Neural progenitor cell (in vitro differentiated cells): ENCODE measurements around the gene NPTX1. TPM values are rescaled to one million over a fixed set of nuclear protein-coding genes. Genes with fewer than 3 reads are reported as not detected.

ENCODE experiments used
- DNase-seq: peaks from one replicate; pipeline ENCODE4 v3.0.0-alpha.2; 2016; ENCODE audit warnings: low spot score
- H2AFZ ChIP-seq: fragments of 200-600 bp; sonication (generic); replicated peaks from 2 replicates; pipeline ENCODE4 v1.6.1; 2016; ENCODE audit warnings: antibody characterized with exemption
- H3F3A ChIP-seq: fragments of 200-600 bp; sonication (generic); 2 replicates; pipeline ENCODE4 v1.6.1; 2016; ENCODE audit warnings: antibody characterized with exemption, low read depth
- H3K27ac ChIP-seq: fragments of 200-600 bp; sonication (generic); 2 replicates; pipeline ENCODE4 v1.5.1; 2016; ENCODE audit warnings: mild to moderate bottlenecking
- H3K27me3 ChIP-seq: fragments of 200-600 bp; sonication (generic); 2 replicates; pipeline ENCODE4 v1.6.1; 2016; ENCODE audit warnings: mild to moderate bottlenecking, moderate library complexity
- H3K36me3 ChIP-seq: fragments of 200-600 bp; sonication (generic); 2 replicates; pipeline ENCODE4 v1.5.1; 2016
- H3K4me1 ChIP-seq: fragments of 200-600 bp; sonication (generic); 2 replicates; pipeline ENCODE4 v1.6.1; 2016; ENCODE audit warnings: mixed run types
- H3K4me2 ChIP-seq: fragments of 200-600 bp; sonication (generic); 2 replicates; pipeline ENCODE4 v1.6.1; 2016
- H3K4me3 ChIP-seq: fragments of 200-600 bp; sonication (generic); 2 replicates; pipeline ENCODE4 v1.5.1; 2016
- H3K79me2 ChIP-seq: fragments of 200-600 bp; sonication (generic); 2 replicates; pipeline ENCODE4 v1.6.1; 2016; ENCODE audit warnings: low read depth
- H3K9ac ChIP-seq: fragments of 200-600 bp; sonication (generic); 2 replicates; pipeline ENCODE4 v1.6.1; 2016
- H3K9me3 ChIP-seq: fragments of 200-600 bp; sonication (generic); 2 replicates; pipeline ENCODE4 v1.5.1; 2016; ENCODE audit warnings: low read depth
- H4K20me1 ChIP-seq: fragments of 200-600 bp; sonication (generic); 2 replicates; pipeline ENCODE4 v1.6.1; 2016; ENCODE audit warnings: low read depth
- H3K27ac Mint-ChIP-seq: 3 replicates; pipeline ENCODE4 v1.8.0; 2021; ENCODE audit warnings: mixed read lengths
- H3K27me3 Mint-ChIP-seq: 2 replicates; pipeline ENCODE4 v1.8.0; 2022; ENCODE audit warnings: low read depth, mild to moderate bottlenecking, inconsistent platforms, moderate library complexity, mixed read lengths; ENCODE audit not compliant: insufficient read depth
- H3K36me3 Mint-ChIP-seq: 3 replicates; pipeline ENCODE4 v1.8.0; 2021; ENCODE audit warnings: mixed read lengths
- H3K4me1 Mint-ChIP-seq: 3 replicates; pipeline ENCODE4 v1.8.0; 2021; ENCODE audit warnings: mixed read lengths
- H3K4me3 Mint-ChIP-seq: 3 replicates; pipeline ENCODE4 v1.8.0; 2021; ENCODE audit warnings: mild to moderate bottlenecking, moderate library complexity, mixed read lengths
- H3K9me3 Mint-ChIP-seq: 3 replicates; pipeline ENCODE4 v1.8.0; 2020; ENCODE audit warnings: mixed read lengths
- EZH2 ChIP-seq: fragments of 200-600 bp; sonication (generic); IDR thresholded peaks from 2 replicates; pipeline ENCODE4 v1.6.1; 2017; ENCODE audit warnings: antibody characterized with exemption, mild to moderate bottlenecking, moderate library complexity
- EZH2phosphoT487 ChIP-seq: fragments of 200-600 bp; sonication (generic); IDR thresholded peaks from 2 replicates; pipeline ENCODE4 v1.6.1; 2017; ENCODE audit warnings: antibody characterized with exemption
- total RNA-seq: library from RNA; depleted of rRNA; stranded (reverse); fragments of >200 nt; gene quantifications from 2 replicates; pipeline ENCODE4 v1.2.3, GENCODE V29; 2015; ENCODE audit warnings: low replicate concordance
- TF ChIP-seq, protein P1 (sequence below): fragments of 200-600 bp; sonication (generic); IDR thresholded peaks from 2 replicates; pipeline ENCODE4 v1.5.1; 2017; ENCODE audit warnings: antibody characterized with exemption, mild to moderate bottlenecking

NPTX1 gene
- total RNA-seq, 1 donor from 2014 or later: 2.6 TPM

DNA sequence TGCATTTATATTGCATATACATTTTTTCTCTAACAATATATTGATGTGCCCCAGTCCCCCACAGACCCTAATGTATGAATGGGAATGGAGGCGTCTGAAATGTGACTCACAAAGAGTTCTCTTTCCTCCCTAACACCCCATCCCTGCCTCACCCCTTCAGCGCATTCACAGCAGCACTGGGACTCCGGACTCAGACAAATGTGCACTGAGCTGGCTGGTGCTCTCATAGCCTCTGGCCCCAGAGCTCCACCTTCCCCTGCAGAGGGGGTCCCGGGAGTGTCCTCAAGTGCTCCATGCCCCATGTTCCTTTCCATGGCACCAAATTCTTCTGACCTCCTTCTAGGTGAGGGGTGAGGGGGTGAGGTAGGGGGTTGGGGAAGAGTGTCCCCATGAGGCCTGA is 20.6 kb downstream of the NPTX1 start:
- Histone ChIP-seq H3K9me3 (no peaks in the 10 kb centered on the region), H3K27ac (no peak overlapping the region), H3F3A (peaks cover 23% of the 10 kb centered on the region), H3K9ac (no peak overlapping the region), H3K79me2 (no peaks in the 10 kb centered on the region), H3K27me3 (peaks cover 52% of the 10 kb centered on the region), H3K36me3 (no peaks in the 10 kb centered on the region), H2AFZ (no peak overlapping the region), H4K20me1 (no peaks in the 10 kb centered on the region), H3K4me1 (peaks cover 9% of the 10 kb centered on the region), H3K4me3 (peak overlapping the region; percentile 57), H3K4me2 (peak overlapping the region; percentile 74)
- H3K9me3 Mint-ChIP-seq: no peaks in the 10 kb centered on the region
- H3K4me1 Mint-ChIP-seq: peaks cover 30% of the 10 kb centered on the region
- TF ChIP-seq, protein P1, sequence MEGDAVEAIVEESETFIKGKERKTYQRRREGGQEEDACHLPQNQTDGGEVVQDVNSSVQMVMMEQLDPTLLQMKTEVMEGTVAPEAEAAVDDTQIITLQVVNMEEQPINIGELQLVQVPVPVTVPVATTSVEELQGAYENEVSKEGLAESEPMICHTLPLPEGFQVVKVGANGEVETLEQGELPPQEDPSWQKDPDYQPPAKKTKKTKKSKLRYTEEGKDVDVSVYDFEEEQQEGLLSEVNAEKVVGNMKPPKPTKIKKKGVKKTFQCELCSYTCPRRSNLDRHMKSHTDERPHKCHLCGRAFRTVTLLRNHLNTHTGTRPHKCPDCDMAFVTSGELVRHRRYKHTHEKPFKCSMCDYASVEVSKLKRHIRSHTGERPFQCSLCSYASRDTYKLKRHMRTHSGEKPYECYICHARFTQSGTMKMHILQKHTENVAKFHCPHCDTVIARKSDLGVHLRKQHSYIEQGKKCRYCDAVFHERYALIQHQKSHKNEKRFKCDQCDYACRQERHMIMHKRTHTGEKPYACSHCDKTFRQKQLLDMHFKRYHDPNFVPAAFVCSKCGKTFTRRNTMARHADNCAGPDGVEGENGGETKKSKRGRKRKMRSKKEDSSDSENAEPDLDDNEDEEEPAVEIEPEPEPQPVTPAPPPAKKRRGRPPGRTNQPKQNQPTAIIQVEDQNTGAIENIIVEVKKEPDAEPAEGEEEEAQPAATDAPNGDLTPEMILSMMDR: no peak
- TF ChIP-seq EZH2 (no peak), EZH2phosphoT487 (no peak)
- peak overlapping the region; percentile 91 for H3K4me3 Mint-ChIP-seq
- peak; percentile 30 for DNase-seq
- no peaks in the 10 kb centered on the region for H3K36me3 Mint-ChIP-seq
- H3K27me3 Mint-ChIP-seq: peaks cover 15% of the 10 kb centered on the region
- peak overlapping the region; percentile 60 for H3K27ac Mint-ChIP-seq

DNA sequence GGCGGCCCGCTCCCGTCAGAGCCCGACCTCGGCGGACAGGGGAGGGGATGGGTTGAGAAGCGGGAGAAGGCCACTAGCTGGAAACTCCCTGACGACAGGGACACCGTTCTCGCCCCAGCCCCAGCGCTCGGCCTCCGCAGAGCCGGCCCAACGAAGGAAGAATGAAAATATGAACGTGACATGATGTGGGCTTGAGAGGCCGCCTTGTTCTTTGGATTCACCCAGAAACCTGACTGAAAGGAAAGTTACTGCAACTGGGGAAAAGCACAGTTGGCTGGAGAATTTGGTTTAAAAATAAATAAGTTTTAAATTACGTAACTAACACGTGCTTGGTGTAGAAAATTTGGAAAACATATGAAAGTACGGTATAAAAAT is 21.1 kb downstream of the NPTX1 start:
- Histone ChIP-seq H4K20me1 (no peaks in the 10 kb centered on the region), H3K9ac (peak overlapping the region; percentile 44), H3F3A (peaks cover 23% of the 10 kb centered on the region), H3K79me2 (no peaks in the 10 kb centered on the region), H3K4me1 (peaks cover 9% of the 10 kb centered on the region), H3K4me2 (peak overlapping the region; percentile 74), H3K27me3 (peaks cover 47% of the 10 kb centered on the region), H3K9me3 (no peaks in the 10 kb centered on the region), H2AFZ (peak overlapping the region; percentile 61), H3K36me3 (no peaks in the 10 kb centered on the region), H3K4me3 (peak overlapping the region; percentile 57), H3K27ac (peak overlapping the region; percentile 38)
- H3K4me3 Mint-ChIP-seq: peak overlapping the region; percentile 91
- H3K27ac Mint-ChIP-seq: peak overlapping the region; percentile 91
- no peak for TF ChIP-seq EZH2phosphoT487
- TF ChIP-seq, protein P1: no peak
- TF ChIP-seq EZH2: no peak
- H3K9me3 Mint-ChIP-seq: no peaks in the 10 kb centered on the region
- H3K27me3 Mint-ChIP-seq: peaks cover 15% of the 10 kb centered on the region
- no peaks in the 10 kb centered on the region for H3K36me3 Mint-ChIP-seq
- peak; percentile 86 for DNase-seq
- peaks cover 30% of the 10 kb centered on the region for H3K4me1 Mint-ChIP-seq

DNA sequence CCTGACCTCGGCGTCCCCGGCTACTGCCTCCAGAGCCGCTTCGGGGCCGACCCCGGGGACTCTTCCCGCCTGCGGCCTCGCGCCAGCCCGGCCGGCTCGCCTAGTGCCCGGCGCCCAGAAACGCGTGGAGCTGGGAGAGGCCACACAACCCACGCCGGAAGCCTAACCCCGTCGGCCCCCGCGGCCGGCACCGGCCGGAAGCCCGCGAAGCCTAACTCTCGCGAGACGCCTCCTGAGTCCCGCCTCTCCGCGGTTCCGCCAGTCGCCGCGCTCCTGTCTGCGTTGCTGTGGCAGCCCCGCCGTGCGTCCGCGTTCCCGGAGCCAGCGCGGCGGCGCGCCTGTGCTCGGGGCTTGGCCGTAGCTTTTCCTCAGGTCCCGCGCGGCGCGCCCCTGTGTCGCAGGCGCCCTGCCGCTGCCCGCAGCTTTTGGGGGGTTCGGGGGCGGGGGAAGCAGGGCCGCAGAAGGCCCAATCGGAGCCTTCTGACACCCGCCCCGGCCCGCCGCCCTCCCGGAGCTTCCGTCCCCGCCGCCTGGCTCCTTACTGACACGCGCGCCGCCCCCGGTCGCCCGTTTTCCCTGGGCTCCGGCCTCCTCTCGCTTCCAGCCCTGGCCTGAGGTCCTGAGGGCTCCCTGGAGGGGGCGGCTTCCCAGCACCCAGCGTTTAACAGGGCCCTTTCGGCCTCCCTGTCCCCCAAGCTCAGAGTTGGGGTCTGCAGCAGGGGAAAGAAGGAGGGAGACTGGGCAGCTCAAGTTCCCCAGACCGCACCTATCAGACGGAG is 21.7 kb downstream of the NPTX1 start:
- H3K36me3 Mint-ChIP-seq: no peaks in the 10 kb centered on the region
- peak; percentile 99 for DNase-seq
- no peaks in the 10 kb centered on the region for H3K9me3 ChIP-seq
- peaks cover 15% of the 10 kb centered on the region for H3K27me3 Mint-ChIP-seq
- H4K20me1 ChIP-seq: no peaks in the 10 kb centered on the region
- H3K4me1 ChIP-seq: peaks cover 9% of the 10 kb centered on the region
- peak overlapping the region; percentile 61 for H2AFZ ChIP-seq
- peaks cover 30% of the 10 kb centered on the region for H3K4me1 Mint-ChIP-seq
- H3K36me3 ChIP-seq: no peaks in the 10 kb centered on the region
- peaks cover 23% of the 10 kb centered on the region for H3F3A ChIP-seq
- H3K27ac Mint-ChIP-seq: peak overlapping the region; percentile 91
- H3K9me3 Mint-ChIP-seq: no peaks in the 10 kb centered on the region
- H3K79me2 ChIP-seq: no peaks in the 10 kb centered on the region
- peak overlapping the region; percentile 94 for H3K4me3 Mint-ChIP-seq
- TF ChIP-seq, protein P1: no peak
- TF ChIP-seq EZH2 (no peak), EZH2phosphoT487 (peak; percentile 58)
- peak overlapping the region; percentile 94 for H3K9ac ChIP-seq
- H3K27ac ChIP-seq: peak overlapping the region; percentile 38
- H3K27me3 ChIP-seq: peaks cover 42% of the 10 kb centered on the region
- peak overlapping the region; percentile 97 for H3K4me2 ChIP-seq
- H3K4me3 ChIP-seq: peak overlapping the region; percentile 57
